Neural cell (in vitro differentiated cells): ENCODE data around the gene OST4. TPM values are rescaled to one million over a fixed set of nuclear protein-coding genes. Genes with fewer than 3 reads are reported as not detected.

Experiments
- H2AFZ ChIP-seq: fragments of 200-600, 300-800 bp; sonication (generic), shearing (Covaris generic); 2 replicates; pipeline ENCODE4 v1.6.0; 2014; ENCODE audit warnings: low read depth, mild to moderate bottlenecking, antibody characterized with exemption, low read length, moderate library complexity
- H3F3A ChIP-seq: fragments of 200-600 bp; shearing (Covaris generic); 2 replicates; pipeline ENCODE4 v1.6.1; 2016; ENCODE audit warnings: mild to moderate bottlenecking, moderate library complexity, mixed read lengths, antibody characterized with exemption, low read length; ENCODE audit not compliant: insufficient read depth, poor library complexity, severe bottlenecking
- H3K27ac ChIP-seq: fragments of 200-600, 300-800 bp; sonication (generic), shearing (Covaris generic); 2 replicates; pipeline ENCODE4 v1.5.1; 2014; ENCODE audit warnings: mild to moderate bottlenecking, low read length, moderate library complexity
- H3K27me3 ChIP-seq: fragments of 300-800, 200-600 bp; sonication (generic), shearing (Covaris generic); 2 replicates; pipeline ENCODE4 v1.6.0; 2014; ENCODE audit warnings: mild to moderate bottlenecking, low read depth, low read length, moderate library complexity; ENCODE audit not compliant: insufficient read depth
- H3K36me3 ChIP-seq: fragments of 300-800, 200-600 bp; sonication (generic), shearing (Covaris generic); 2 replicates; pipeline ENCODE4 v1.5.1; 2014; ENCODE audit warnings: mild to moderate bottlenecking, antibody characterized with exemption, low read length, moderate library complexity; ENCODE audit not compliant: insufficient read depth
- H3K4me2 ChIP-seq: fragments of 300-800, 200-600 bp; sonication (generic), shearing (Covaris generic); 2 replicates; pipeline ENCODE4 v1.6.0; 2014; ENCODE audit warnings: mild to moderate bottlenecking, low read length
- H3K4me3 ChIP-seq: fragments of 300-800, 200-600 bp; sonication (generic), shearing (Covaris generic); 2 replicates; pipeline ENCODE4 v1.5.1; 2014; ENCODE audit warnings: mild to moderate bottlenecking, low read length, moderate library complexity
- H3K79me2 ChIP-seq: fragments of 200-600 bp; shearing (Covaris generic); replicated peaks from 2 replicates; pipeline ENCODE4 v1.6.0; 2014; ENCODE audit warnings: mild to moderate bottlenecking, low read length, moderate library complexity; ENCODE audit not compliant: insufficient read depth
- H3K9ac ChIP-seq: fragments of 300-800, 200-600 bp; sonication (generic), shearing (Covaris generic); 2 replicates; pipeline ENCODE4 v1.6.1; 2016; ENCODE audit warnings: mild to moderate bottlenecking, low read length, mixed read lengths
- H3K9me2 ChIP-seq: fragments of 200-600 bp; shearing (Covaris generic); 2 replicates; pipeline ENCODE4 v1.6.1; 2016; ENCODE audit warnings: mild to moderate bottlenecking, low read length, mixed read lengths; ENCODE audit not compliant: insufficient read depth
- H3K9me3 ChIP-seq: fragments of 200-600, 300-800 bp; sonication (generic), shearing (Covaris generic); 2 replicates; pipeline ENCODE4 v1.6.1; 2016; ENCODE audit warnings: mild to moderate bottlenecking, mixed run types, low read length, moderate library complexity, mixed read lengths
- H4K20me1 ChIP-seq: fragments of 200-600 bp; shearing (Covaris generic); 2 replicates; pipeline ENCODE4 v1.6.1; 2016; ENCODE audit warnings: mild to moderate bottlenecking, mixed run types; ENCODE audit not compliant: insufficient read depth
- CTCF ChIP-seq: fragments of 450-650 bp; IDR thresholded peaks from 2 replicates; pipeline ENCODE4 v1.5.1; 2014; ENCODE audit warnings: antibody characterized with exemption, mild to moderate bottlenecking, moderate library complexity; ENCODE audit not compliant: poor library complexity, severe bottlenecking
- EP300 ChIP-seq: fragments of 450-650 bp; conservative IDR thresholded peaks from 2 replicates; pipeline ENCODE4 v1.6.1; 2014; ENCODE audit warnings: antibody characterized with exemption, mild to moderate bottlenecking, moderate library complexity; ENCODE audit not compliant: poor library complexity, severe bottlenecking
- EZH2 ChIP-seq: fragments of 200-600, 300-800 bp; shearing (Covaris generic), sonication (generic); IDR thresholded peaks from 2 replicates; pipeline ENCODE4 v1.6.1; 2014; ENCODE audit warnings: antibody characterized with exemption, low read length, borderline replicate concordance, mild to moderate bottlenecking; ENCODE audit not compliant: insufficient read depth, poor library complexity, severe bottlenecking
- MXI1 ChIP-seq: fragments of 450-650 bp; conservative IDR thresholded peaks from 2 replicates; pipeline ENCODE4 v1.6.1; 2014; ENCODE audit warnings: antibody characterized with exemption, mild to moderate bottlenecking; ENCODE audit not compliant: poor library complexity, severe bottlenecking
- POLR2AphosphoS5 ChIP-seq: IDR thresholded peaks from 2 replicates; pipeline ENCODE4 v1.6.1; 2012
- RAD21 ChIP-seq: fragments of 450-650 bp; conservative IDR thresholded peaks from 2 replicates; pipeline ENCODE4 v1.6.1; 2014; ENCODE audit warnings: antibody characterized with exemption, mild to moderate bottlenecking, moderate library complexity
- REST ChIP-seq: IDR thresholded peaks from 2 replicates; pipeline ENCODE4 v1.6.1; 2012; ENCODE audit warnings: borderline replicate concordance
- SMC3 ChIP-seq: fragments of 450-650 bp; conservative IDR thresholded peaks from 2 replicates; pipeline ENCODE4 v1.6.1; 2014; ENCODE audit warnings: antibody characterized with exemption, mild to moderate bottlenecking, moderate library complexity; ENCODE audit not compliant: poor library complexity
- TAF1 ChIP-seq: IDR thresholded peaks from 2 replicates; pipeline ENCODE4 v1.6.1; 2012; ENCODE audit warnings: low read depth
- polyA plus RNA-seq: library from polyadenylated mRNA; depleted of rRNA; stranded (reverse); fragments of >200 nt; gene quantifications from 2 replicates; pipeline ENCODE4 v1.2.3, GENCODE V29; 2014

Gene OST4
- polyA plus RNA-seq, 1 donor from 2014 or later = 263 TPM

- Histone ChIP-seq H3K27ac (no peak overlapping the region), H3K79me2 (no peaks in the 10 kb centered on the region), H3F3A (no peaks in the 10 kb centered on the region), H3K36me3 (no peaks in the 10 kb centered on the region), H3K9me2 (no peaks in the 10 kb centered on the region), H3K4me3 (no peak overlapping the region), H3K4me2 (no peak overlapping the region), H3K9ac (no peak overlapping the region), H3K27me3 (no peaks in the 10 kb centered on the region), H2AFZ (no peak overlapping the region), H3K9me3 (no peaks in the 10 kb centered on the region), H4K20me1 (no peaks in the 10 kb centered on the region)
- no peak for TF ChIP-seq EP300
- TF ChIP-seq POLR2AphosphoS5 = no peak
- no peak for TF ChIP-seq TAF1
- no peak for TF ChIP-seq EZH2
- TF ChIP-seq RAD21 = no peak
- no peak for TF ChIP-seq CTCF
Observed at GRCh38 chr2:27097341-27097740, 25.9 kb upstream of the OST4 start.

GRCh38 chr2:27096748-27097297 is 25.4 kb upstream of the OST4 start:
- Histone ChIP-seq H4K20me1 (no peaks in the 10 kb centered on the region), H3F3A (no peaks in the 10 kb centered on the region), H3K27ac (no peak overlapping the region), H3K9ac (no peak overlapping the region), H3K36me3 (no peaks in the 10 kb centered on the region), H3K79me2 (no peaks in the 10 kb centered on the region), H3K9me2 (no peaks in the 10 kb centered on the region), H3K4me2 (no peak overlapping the region), H3K4me3 (no peak overlapping the region), H2AFZ (no peak overlapping the region), H3K27me3 (no peaks in the 10 kb centered on the region), H3K9me3 (no peaks in the 10 kb centered on the region)
- TF ChIP-seq EP300 (no peak), RAD21 (no peak), TAF1 (no peak), CTCF (no peak), MXI1 (no peak), SMC3 (no peak), EZH2 (no peak), REST (no peak), POLR2AphosphoS5 (no peak)
